HG02973 (cell line): ENCODE results near the gene CDH10.

Experiments used
- ATAC-seq: cut with Tn5 transposase; IDR thresholded peaks from one replicate; pipeline ENCODE4 v1.9.1; 2021; ENCODE audit warnings: moderate library complexity; ENCODE audit not compliant: unreplicated experiment

Gene CDH10

GRCh38 chr5:24644761-24645160 is at the start of gene CDH10:
Gene CDH10, minus strand, starts transcription at chr5:24644978. Its CDS starts 51,488 bp downstream, at chr5:24593490.
- ATAC-seq, result no peak

GRCh38 chr5:24693609-24694008 is 48.8 kb upstream of the CDH10 start:
- no peak for ATAC-seq

DNA sequence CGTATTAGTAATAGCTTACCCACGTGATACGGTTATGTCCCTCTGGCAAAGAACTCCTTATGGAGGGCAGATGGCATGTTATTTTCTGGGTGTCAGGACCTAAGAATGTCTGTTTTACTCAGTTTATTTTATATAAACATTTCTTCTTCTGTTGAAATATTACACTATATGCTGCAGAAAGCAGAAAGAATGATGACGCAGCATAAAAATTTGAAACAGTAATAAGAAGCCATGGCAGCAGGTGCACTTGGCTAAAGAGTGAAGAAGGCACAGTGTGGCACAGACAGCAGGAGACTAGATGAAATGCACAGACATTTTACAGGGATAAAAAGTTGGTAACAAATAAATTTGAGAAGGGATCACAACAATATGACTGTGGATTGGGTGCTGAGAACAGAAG is 46.3 kb upstream of the CDH10 start:
- no peak for ATAC-seq

GRCh38 chr5:24681106-24681505 is 36.3 kb upstream of the CDH10 start:
- ATAC-seq, result no peak

GRCh38 chr5:24668050-24668449 is 23.3 kb upstream of the CDH10 start:
- no peak for ATAC-seq

GRCh38 chr5:24649531-24649930 is 4.8 kb upstream of the CDH10 start:
- no peak for ATAC-seq

DNA sequence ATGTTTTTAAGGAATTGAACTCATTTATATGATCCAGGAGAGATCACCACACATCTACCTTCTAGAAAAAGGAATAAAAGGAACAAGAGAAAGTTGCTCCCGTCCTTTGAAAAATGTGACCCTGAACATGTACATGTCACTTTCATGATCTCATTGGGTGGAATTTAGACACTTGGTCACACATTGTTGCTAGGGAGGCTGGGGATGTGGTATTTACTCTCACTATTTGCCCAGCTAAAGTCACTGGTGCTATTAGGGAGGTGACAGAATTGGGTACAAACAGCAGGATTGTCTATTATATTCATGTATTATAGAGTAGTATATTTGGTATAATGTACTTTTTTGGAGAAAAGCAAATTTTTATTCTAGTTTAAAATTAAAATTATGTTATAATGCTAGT is 2.1 kb upstream of the CDH10 start:
- ATAC-seq, result no peak

DNA sequence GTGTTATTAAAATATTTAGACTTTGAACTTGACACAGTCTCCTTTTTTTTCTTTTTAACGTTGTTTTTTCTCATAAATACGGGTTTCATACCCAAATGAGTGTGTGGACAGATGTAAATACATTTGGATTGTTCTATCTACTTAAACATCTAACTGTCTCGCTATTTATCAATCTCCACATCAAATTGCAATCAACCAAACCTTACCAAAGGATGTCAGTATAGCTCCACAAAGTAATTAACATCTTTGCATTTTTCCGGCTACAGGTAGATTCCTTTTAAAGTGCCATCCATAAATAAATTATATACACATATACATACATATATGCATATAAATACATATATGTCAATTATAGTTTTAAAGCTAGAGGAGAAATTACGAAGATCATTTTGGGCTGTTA is 705 bp upstream of the CDH10 start:
- ATAC-seq, result no peak

GRCh38 chr5:24643880-24644279 is 898 bp downstream of the CDH10 start:
- ATAC-seq, result no peak

GRCh38 chr5:24643156-24643555 is 1.6 kb downstream of the CDH10 start:
- ATAC-seq, result no peak

- no peak for ATAC-seq
These were observed 2.8 kb downstream of the CDH10 start for GRCh38 chr5:24642022-24642421.

GRCh38 chr5:24635209-24635608 is 9.6 kb downstream of the CDH10 start:
- no peak for ATAC-seq

DNA sequence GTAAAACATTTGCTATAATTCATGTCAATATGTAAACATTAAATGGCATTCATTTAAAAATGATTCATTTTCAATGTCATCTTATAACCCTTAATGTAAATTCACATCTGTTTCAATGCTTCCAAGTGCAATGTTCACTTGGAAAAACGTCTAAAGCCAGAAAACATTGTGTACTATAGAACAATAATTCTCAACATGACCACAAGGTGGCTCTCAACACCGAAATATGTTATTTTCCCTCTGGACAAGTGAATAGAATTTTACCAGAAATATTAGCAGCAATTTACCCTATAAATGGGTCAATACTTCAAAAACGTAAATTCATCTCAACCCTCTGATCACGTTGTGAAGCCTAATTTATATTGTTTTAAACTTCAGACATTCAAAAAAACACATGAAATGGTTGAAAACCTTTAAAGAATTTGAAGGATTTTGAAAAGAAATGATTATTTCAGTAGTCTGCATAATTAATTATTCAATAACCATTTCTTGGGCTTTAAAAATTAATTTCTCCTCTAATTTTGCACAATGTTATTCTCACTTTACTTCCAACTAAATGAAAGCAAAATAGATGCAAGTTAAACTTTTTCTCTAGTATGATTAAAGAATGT is 11.0 kb downstream of the CDH10 start:
- peak; percentile 63 for ATAC-seq

- no peak for ATAC-seq
These were observed 12.4 kb downstream of the CDH10 start for GRCh38 chr5:24632353-24632752.

DNA sequence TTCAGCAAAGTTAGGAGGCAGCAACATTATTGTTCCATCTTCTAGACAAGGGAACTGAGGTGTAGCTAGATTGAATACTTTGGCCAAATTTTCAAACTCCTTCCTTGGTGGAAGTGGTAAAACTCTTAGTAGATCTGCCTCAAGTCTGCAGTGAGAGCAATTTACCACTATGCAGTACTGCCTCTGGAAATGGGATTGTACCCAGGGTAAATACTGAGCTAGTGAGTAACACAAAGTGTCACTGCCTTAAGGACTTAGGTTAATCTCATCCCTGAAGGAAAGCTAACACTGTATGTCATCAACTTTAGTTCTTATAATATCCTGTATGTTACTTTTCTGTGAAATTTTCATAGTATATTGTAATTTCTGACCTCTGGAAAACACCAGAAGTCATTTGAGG is 13.9 kb downstream of the CDH10 start:
- no peak for ATAC-seq

- no peak for ATAC-seq
These were observed 15.0 kb downstream of the CDH10 start for GRCh38 chr5:24629798-24630197.

DNA sequence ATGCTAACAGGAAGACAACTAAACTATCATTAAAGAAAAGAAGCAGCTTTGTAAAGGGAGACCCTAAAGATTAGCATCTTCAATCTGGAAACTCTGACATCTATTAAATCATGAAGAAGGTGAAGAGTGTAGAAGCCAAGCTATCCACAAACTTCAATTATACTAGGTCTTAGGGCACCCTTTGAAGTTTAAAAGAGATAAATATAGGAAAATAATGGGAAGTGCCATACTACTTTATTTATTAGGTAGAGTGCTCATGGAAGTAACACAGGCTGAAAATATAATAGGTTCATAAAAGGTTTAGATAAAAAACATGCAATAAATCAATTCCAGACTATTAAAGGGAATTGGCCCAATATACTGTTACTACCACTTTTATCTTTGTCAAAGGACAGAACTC is 19.9 kb downstream of the CDH10 start:
- no peak for ATAC-seq

GRCh38 chr5:24623624-24624023 is 21.2 kb downstream of the CDH10 start:
- ATAC-seq, result no peak

- no peak for ATAC-seq
These were observed 21.7 kb downstream of the CDH10 start for GRCh38 chr5:24623031-24623430.

DNA sequence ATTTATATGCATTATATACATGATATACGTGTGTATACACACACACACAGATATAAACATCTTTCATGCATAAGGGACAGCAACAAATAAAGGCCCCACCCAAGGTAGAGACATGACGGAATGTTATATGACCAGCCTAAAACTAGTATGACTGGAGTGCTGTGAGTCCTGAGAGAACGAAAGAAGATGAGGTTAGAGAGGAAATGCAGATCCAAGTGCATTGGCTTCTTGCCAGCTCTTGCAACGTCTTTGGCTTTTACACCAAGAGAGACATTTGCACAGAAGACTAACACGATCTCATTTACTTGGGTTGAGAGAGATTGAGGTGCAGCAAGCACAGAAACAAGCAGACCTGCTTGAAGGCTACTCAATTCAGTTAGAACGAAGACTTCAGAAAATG is 23.0 kb downstream of the CDH10 start:
- no peak for ATAC-seq

DNA sequence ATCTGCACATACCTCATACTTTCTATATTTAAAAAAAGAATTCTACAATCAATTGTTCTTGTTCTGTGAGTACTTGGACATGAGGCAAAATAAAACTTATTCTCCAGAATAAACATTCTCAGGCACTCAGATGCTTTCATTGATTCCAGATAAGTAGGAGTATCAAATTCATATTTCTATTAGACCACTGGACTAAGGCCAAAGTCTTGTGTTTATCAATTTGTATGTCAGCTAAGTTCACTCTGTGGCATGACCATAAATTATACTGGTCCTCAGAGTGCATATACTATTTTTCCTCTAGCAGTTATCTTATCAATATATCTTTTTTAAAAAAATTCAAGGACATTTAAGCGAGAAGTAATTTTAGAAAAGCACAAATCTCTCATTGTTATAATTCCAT is 28.2 kb downstream of the CDH10 start:
- no peak for ATAC-seq

DNA sequence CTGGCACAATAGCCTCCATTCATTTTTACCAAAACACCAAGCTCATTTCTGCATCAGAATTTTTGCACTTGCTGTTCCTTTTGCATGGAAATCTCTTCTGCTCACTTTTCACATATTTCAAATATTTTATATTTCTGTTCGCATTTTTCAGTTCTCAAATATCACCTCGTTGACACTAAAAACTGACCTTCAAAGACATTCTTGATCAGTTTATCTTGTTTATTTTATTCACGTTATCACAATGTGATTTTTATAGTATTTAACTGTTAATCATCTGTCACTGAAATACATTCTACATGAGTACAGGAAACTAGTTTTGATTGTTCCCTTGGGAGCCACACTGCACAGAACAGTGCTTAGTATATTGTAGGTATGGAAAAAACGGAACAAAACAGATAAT is 29.6 kb downstream of the CDH10 start:
- ATAC-seq, result no peak

DNA sequence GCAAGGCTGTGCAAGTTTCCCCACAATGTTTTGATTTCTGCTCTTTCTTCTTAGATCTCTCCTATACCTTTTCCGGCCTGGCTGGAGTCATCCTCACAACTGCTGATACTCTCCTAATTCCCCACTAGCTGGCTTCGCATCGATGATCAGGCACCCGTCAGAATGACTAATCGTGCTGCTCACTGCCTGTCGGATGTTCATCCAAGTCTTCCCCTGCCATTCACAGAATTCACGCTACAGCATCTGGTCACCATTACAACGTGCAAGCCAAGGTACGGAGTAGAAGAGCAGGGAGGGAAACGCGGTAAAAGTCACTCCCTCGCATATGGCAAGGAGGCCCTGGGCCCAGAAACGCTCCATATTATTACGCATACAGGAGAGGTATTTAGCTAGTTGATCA is 35.1 kb downstream of the CDH10 start:
- no peak for ATAC-seq

- ATAC-seq, result no peak
These were observed 37.8 kb downstream of the CDH10 start for GRCh38 chr5:24606971-24607370.
